Esophagus muscularis mucosa (tissue), 4 donors: Measurements from ENCODE around the gene MYH16. TPM values are rescaled to one million over a fixed set of nuclear protein-coding genes. Genes with fewer than 3 reads are reported as not detected.
"Not testable (repeated sequence)": the region's sequence is repeated elsewhere in the genome, so short reads cannot be mapped to it uniquely, and the experiment has no call there.

Source experiments
- DNase-seq: peaks from one replicate; pipeline ENCODE4 v3.0.0-alpha.2; 2017; ENCODE audit errors: extremely low spot score
- H3K27ac ChIP-seq, 4 donors: fragments of 200-600 bp; sonication (generic); replicated peaks in 1 of 4; 1 replicate in 3 of 4; 2 replicates in 1 of 4; pipeline ENCODE4 v1.5.1; 2016 to 2019; ENCODE audit warnings: mild to moderate bottlenecking in 1 of 4
- H3K27me3 ChIP-seq, 4 donors: fragments of 200-600 bp; sonication (generic); one replicate each; pipeline versions ENCODE4 v1.5.1 to v1.6.0; 2016 to 2019
- H3K36me3 ChIP-seq, 4 donors: fragments of 200-600 bp; sonication (generic); one replicate each; pipeline ENCODE4 v1.5.1; 2016 to 2019
- H3K4me1 ChIP-seq, 4 donors: fragments of 200-600 bp; sonication (generic); one replicate each; pipeline ENCODE4 v1.5.1; 2016 to 2019
- H3K4me3 ChIP-seq, 4 donors: fragments of 200-600 bp; sonication (generic); 1 replicate in 2 of 4; 2 replicates in 2 of 4; pipeline ENCODE4 v1.5.1; 2016 to 2019; ENCODE audit warnings: mild to moderate bottlenecking in 4 of 4, moderate library complexity in 1 of 4
- H3K9me3 ChIP-seq, 4 donors: fragments of 200-600 bp; sonication (generic); 1 replicate in 3 of 4; 2 replicates in 1 of 4; pipeline ENCODE4 v1.5.1; 2016 to 2019
- CTCF ChIP-seq, 3 experiments: fragments of 200-600 bp in 2 of 3; fragments of 450-650 bp in 1 of 3; sonication (generic) in 2 of 3; IDR thresholded peaks; one replicate each; pipeline ENCODE4 v1.5.1; 2017 to 2019; ENCODE audit warnings: antibody characterized with exemption in 3 of 3, mild to moderate bottlenecking in 2 of 3, moderate library complexity in 1 of 3
- EP300 ChIP-seq: sonication (generic); formaldehyde crosslinking; IDR thresholded peaks from one replicate; pipeline ENCODE4 v1.6.1; 2017; ENCODE audit warnings: antibody characterized with exemption
- POLR2A ChIP-seq: fragments of 450-650 bp; IDR thresholded peaks from one replicate; pipeline ENCODE4 v1.6.1; 2017; ENCODE audit warnings: antibody characterized with exemption, moderate library complexity, mild to moderate bottlenecking, low read depth
- POLR2AphosphoS5 ChIP-seq, 2 donors: sonication (generic); formaldehyde crosslinking; IDR thresholded peaks; one replicate each; pipeline ENCODE4 v1.6.1; 2017; ENCODE audit warnings: antibody characterized with exemption in 2 of 2
- WGBS: methylation state at CpG from one replicate; pipeline ENCODE4 v1.1.5; 2018; 5-methylcytosine and 5-hydroxymethylcytosine counted together
- intact Hi-C: fragments of 100-400 bp; cut with DNase I; formaldehyde crosslinking; loops from one replicate; pipeline ENCODE4 v1.15.1; 2023
- total RNA-seq, 4 donors: library from RNA; depleted of rRNA; stranded (reverse); fragments of >200 nt; gene quantifications; one replicate each; pipeline versions ENCODE4 v1.1.0 to v1.2.1, GENCODE V29; 2016

The MYH16 gene
- total RNA-seq, 4 donors from 2014 or later = not detected

- Histone ChIP-seq H3K9me3 (peaks cover 0 to 9% (median 0%) of the 10 kb centered on the region in 4 donors), H3K4me3 (no peak overlapping the region), H3K36me3 (no peaks in the 10 kb centered on the region), H3K27ac (no peak overlapping the region), H3K4me1 (no peaks in the 10 kb centered on the region), H3K27me3 (peaks cover 0 to 6% (median 0%) of the 10 kb centered on the region in 4 donors)
- whole genome bisulfite sequencing = 85% methylated on average over 9 of the region's 9 CpGs
- no peak for DNase-seq
- intact Hi-C loops = no loop called here
- no peak for TF ChIP-seq EP300
- TF ChIP-seq CTCF (IDR thresholded peaks at IDR 0.05) = no peak
- no peak for TF ChIP-seq POLR2A
- TF ChIP-seq POLR2AphosphoS5 (IDR thresholded peaks at IDR 0.05) = no peak
These were observed 38.5 kb upstream of the MYH16 start for GRCh38 chr7:99234185-99234584.

- Histone ChIP-seq H3K27ac (no peak overlapping the region), H3K9me3 (peaks cover 0 to 9% (median 0%) of the 10 kb centered on the region in 4 donors), H3K4me3 (no peak overlapping the region), H3K27me3 (peaks cover 0 to 6% (median 0%) of the 10 kb centered on the region in 4 donors), H3K4me1 (no peaks in the 10 kb centered on the region), H3K36me3 (no peaks in the 10 kb centered on the region)
- WGBS = 92% methylated on average over 12 of the region's 12 CpGs
- TF ChIP-seq EP300 (no peak), CTCF (IDR thresholded peaks at IDR 0.05) (no peak), POLR2A (no peak), POLR2AphosphoS5 (IDR thresholded peaks at IDR 0.05) (no peak)
- no peak for DNase-seq
- intact Hi-C loops = no loop called here
These were observed 36.7 kb upstream of the MYH16 start for GRCh38 chr7:99235925-99236324.

- WGBS = 86% methylated on average over 1 of the region's 1 CpG
These were observed 34.8 kb upstream of the MYH16 start for GRCh38 chr7:99237876-99238275.

GRCh38 chr7:99238558-99239341 is 33.9 kb upstream of the MYH16 start:
- DNase-seq = no peak
- H3K4me1 ChIP-seq = no peaks in the 10 kb centered on the region
- H3K36me3 ChIP-seq = no peaks in the 10 kb centered on the region
- intact Hi-C loops = no loop called here
- TF ChIP-seq POLR2AphosphoS5 (IDR thresholded peaks at IDR 0.05) = no peak
- TF ChIP-seq EP300 = no peak
- H3K27ac ChIP-seq = no peak overlapping the region
- H3K27me3 ChIP-seq = peaks cover 0 to 15% (median 0%) of the 10 kb centered on the region in 4 donors
- H3K4me3 ChIP-seq = no peak overlapping the region
- H3K9me3 ChIP-seq = peaks cover 0 to 9% (median 0%) of the 10 kb centered on the region in 4 donors
- WGBS = 78% methylated on average over 15 of the region's 15 CpGs

More at GRCh38 chr7:99237876-99238275, 34.8 kb upstream of the MYH16 start:
- H3K4me1 ChIP-seq, DNase-seq, H3K4me3 ChIP-seq, intact Hi-C loops, H3K27me3 ChIP-seq, H3K36me3 ChIP-seq, H3K27ac ChIP-seq, H3K9me3 ChIP-seq: not testable (repeated sequence)

GRCh38 chr7:99242682-99243081 is 30.0 kb upstream of the MYH16 start:
- no peak for TF ChIP-seq CTCF (IDR thresholded peaks at IDR 0.05)
- no peak for TF ChIP-seq EP300
- TF ChIP-seq POLR2AphosphoS5 (IDR thresholded peaks at IDR 0.05) = no peak
- no peak for TF ChIP-seq POLR2A
- Histone ChIP-seq H3K36me3 (no peaks in the 10 kb centered on the region), H3K9me3 (peaks cover 0 to 4% (median 0%) of the 10 kb centered on the region in 4 donors), H3K27me3 (peaks cover 0 to 27% (median 0%) of the 10 kb centered on the region in 4 donors), H3K4me1 (no peaks in the 10 kb centered on the region), H3K4me3 (no peak overlapping the region), H3K27ac (no peak overlapping the region)
- intact Hi-C loops = no loop called here
- no peak for DNase-seq
- WGBS = 54% methylated on average over 4 of the region's 4 CpGs
